Liver (tissue), 9 donors: ENCODE data around the gene FBXW11. TPM values are rescaled to one million over a fixed set of nuclear protein-coding genes. Genes with fewer than 3 reads are reported as not detected.

Experiments
- DNase-seq: peaks from one replicate; pipeline ENCODE4 v3.0.0-alpha.2; 2017; ENCODE audit warnings: low spot score
- H3K27ac ChIP-seq, 2 donors: one replicate each; pipeline ENCODE4 v1.7.0; 2013; ENCODE audit warnings: inconsistent platforms in 2 of 2, low read length in 2 of 2, control low read depth in 1 of 2, low read depth in 1 of 2, mild to moderate bottlenecking in 1 of 2
- H3K27me3 ChIP-seq, 4 donors: one replicate each; pipeline versions ENCODE4 v1.6.1 to v1.7.0; 2013; ENCODE audit warnings: low read length in 3 of 4, inconsistent platforms in 1 of 4, mild to moderate bottlenecking in 1 of 4, moderate library complexity in 1 of 4; ENCODE audit not compliant: control insufficient read depth in 4 of 4, insufficient read depth in 4 of 4
- H3K36me3 ChIP-seq, 4 donors: one replicate each; pipeline versions ENCODE4 v1.6.1 to v1.7.0; 2013; ENCODE audit warnings: low read length in 3 of 4, mild to moderate bottlenecking in 3 of 4, low read depth in 1 of 4, moderate library complexity in 1 of 4; ENCODE audit not compliant: control insufficient read depth in 4 of 4, insufficient read depth in 3 of 4
- H3K4me1 ChIP-seq, 4 donors: one replicate each; pipeline versions ENCODE4 v1.6.1 to v1.7.0; 2013; ENCODE audit warnings: low read length in 3 of 4, mild to moderate bottlenecking in 3 of 4, moderate library complexity in 1 of 4; ENCODE audit not compliant: control insufficient read depth in 4 of 4, insufficient read depth in 4 of 4
- H3K4me3 ChIP-seq, 3 donors: one replicate each; pipeline versions ENCODE4 v1.6.1 to v1.7.0; 2013; ENCODE audit warnings: low read length in 3 of 3, control low read depth in 1 of 3, low read depth in 1 of 3, mild to moderate bottlenecking in 1 of 3
- H3K9ac ChIP-seq, 2 donors: one replicate each; pipeline ENCODE4 v1.7.0; 2013; ENCODE audit warnings: low read length in 2 of 2, mild to moderate bottlenecking in 2 of 2, moderate library complexity in 2 of 2, control low read depth in 1 of 2, low read depth in 1 of 2
- H3K9me3 ChIP-seq, 4 donors: one replicate each; pipeline versions ENCODE4 v1.6.1 to v1.7.0; 2013; ENCODE audit warnings: low read length in 3 of 4; ENCODE audit not compliant: control insufficient read depth in 4 of 4
- FOXA1 ChIP-seq: IDR thresholded peaks from 2 replicates; pipeline ENCODE4 v1.6.1; 2016; ENCODE audit warnings: antibody characterized with exemption
- FOXA2 ChIP-seq: IDR thresholded peaks from 2 replicates; pipeline ENCODE4 v1.6.1; 2016; ENCODE audit warnings: antibody characterized with exemption
- GABPA ChIP-seq, 2 donors: IDR thresholded peaks in 1 of 2; conservative IDR thresholded peaks in 1 of 2; 2 replicates each; pipeline ENCODE4 v1.6.1; 2016; ENCODE audit warnings: antibody characterized with exemption in 2 of 2, mild to moderate bottlenecking in 1 of 2, moderate library complexity in 1 of 2
- HNF4A ChIP-seq, 2 donors: conservative IDR thresholded peaks; 2 replicates each; pipeline ENCODE4 v1.6.1; 2016; ENCODE audit warnings: antibody characterized with exemption in 2 of 2, mild to moderate bottlenecking in 2 of 2
- HNF4G ChIP-seq: IDR thresholded peaks from 2 replicates; pipeline ENCODE4 v1.6.1; 2016; ENCODE audit warnings: antibody characterized with exemption
- JUND ChIP-seq, 2 donors: IDR thresholded peaks; 2 replicates each; pipeline ENCODE4 v1.6.1; 2016; ENCODE audit warnings: antibody characterized with exemption in 2 of 2
- NR2F2 ChIP-seq: IDR thresholded peaks from 2 replicates; pipeline ENCODE4 v1.6.1; 2016; ENCODE audit warnings: antibody characterized with exemption
- RAD21 ChIP-seq, 2 donors: IDR thresholded peaks; 2 replicates each; pipeline ENCODE4 v1.6.1; 2016; ENCODE audit warnings: antibody characterized with exemption in 2 of 2, mild to moderate bottlenecking in 2 of 2
- RXRA ChIP-seq, 2 donors: IDR thresholded peaks; 2 replicates each; pipeline ENCODE4 v1.6.1; 2017 to 2018; ENCODE audit warnings: antibody characterized with exemption in 2 of 2, mild to moderate bottlenecking in 1 of 2
- SP1 ChIP-seq: IDR thresholded peaks from 2 replicates; pipeline ENCODE4 v1.6.1; 2018; ENCODE audit warnings: antibody characterized with exemption, mild to moderate bottlenecking
- TAF1 ChIP-seq: conservative IDR thresholded peaks from 2 replicates; pipeline ENCODE4 v1.6.1; 2016; ENCODE audit warnings: antibody characterized with exemption, mild to moderate bottlenecking
- YY1 ChIP-seq: IDR thresholded peaks from 2 replicates; pipeline ENCODE4 v1.6.1; 2016; ENCODE audit warnings: antibody characterized with exemption, mild to moderate bottlenecking
- ZBTB33 ChIP-seq: IDR thresholded peaks from 2 replicates; pipeline ENCODE4 v1.6.1; 2016; ENCODE audit warnings: antibody characterized with exemption
- WGBS: extraction: QIAGEN DNeasy Blood & Tissue Kit; methylation state at CpG from one replicate; pipeline ENCODE4 v1.1.7; 2013; 5-methylcytosine and 5-hydroxymethylcytosine counted together
- polyA plus RNA-seq, 2 donors: library from polyadenylated mRNA; stranded (reverse) in 1 of 2; unstranded in 1 of 2; fragments of 200-250 nt in 1 of 2; fragments of >200 nt in 1 of 2; fragmentation: Nextera tagmentation in 1 of 2; extraction: Ambion mirVana in 1 of 2; gene quantifications; one replicate each; pipeline versions ENCODE4 v1.2.1 to v1.2.3, GENCODE V29; 2013 to 2015
- total RNA-seq, 2 donors: library from RNA; depleted of rRNA; stranded (reverse); fragments of >200 nt; gene quantifications; one replicate each; pipeline ENCODE4 v1.2.3, GENCODE V29; 2014
- TF ChIP-seq, protein P1 (sequence below): IDR thresholded peaks from 2 replicates; pipeline ENCODE4 v1.6.1; 2016; ENCODE audit warnings: antibody characterized with exemption
- TF ChIP-seq, protein P2 (sequence below): fragments of 150-350 bp; IDR thresholded peaks from 2 replicates; pipeline ENCODE4 v1.5.1; 2017; ENCODE audit warnings: improper control_type of control experiment, low read depth, low read length; ENCODE audit not compliant: missing input control
- TF ChIP-seq, protein P3 (sequence below): IDR thresholded peaks from 2 replicates; pipeline ENCODE4 v1.6.1; 2016; ENCODE audit warnings: antibody characterized with exemption
- TF ChIP-seq, protein P4 (sequence below): IDR thresholded peaks from 2 replicates; pipeline ENCODE4 v1.6.1; 2016; ENCODE audit warnings: antibody characterized with exemption, mild to moderate bottlenecking
- donor health status: healthy.
- donor health status: healthy.
- donor health status: healthy.
- donor health status: healthy.
- donor health status: healthy.

FBXW11 gene
- total and polyA plus RNA-seq, 4 donors = 11.2 to 37.5 (median 22.0) TPM

- Histone ChIP-seq H3K9me3 (no peaks in the 10 kb centered on the region), H3K27ac (no peak overlapping the region), H3K9ac (no peak overlapping the region), H3K27me3 (no peaks in the 10 kb centered on the region), H3K36me3 (no peaks in the 10 kb centered on the region), H3K4me1 (peaks cover 2 to 14% (median 6%) of the 10 kb centered on the region in 4 donors), H3K4me3 (no peak overlapping the region)
- TF ChIP-seq HNF4G (no peak), FOXA1 (no peak), TAF1 (no peak), SP1 (no peak), YY1 (no peak), GABPA (IDR thresholded peaks at IDR 0.05 in 1 of 2, conservative IDR thresholded peaks at IDR 0.05 in 1 of 2) (no peak), JUND (IDR thresholded peaks at IDR 0.05) (no peak), HNF4A (conservative IDR thresholded peaks at IDR 0.05) (no peak), ZBTB33 (no peak), FOXA2 (no peak), RAD21 (IDR thresholded peaks at IDR 0.05) (no peak), RXRA (IDR thresholded peaks at IDR 0.05) (no peak), NR2F2 (no peak)
- TF ChIP-seq, protein P1, sequence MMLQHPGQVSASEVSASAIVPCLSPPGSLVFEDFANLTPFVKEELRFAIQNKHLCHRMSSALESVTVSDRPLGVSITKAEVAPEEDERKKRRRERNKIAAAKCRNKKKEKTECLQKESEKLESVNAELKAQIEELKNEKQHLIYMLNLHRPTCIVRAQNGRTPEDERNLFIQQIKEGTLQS = no peak
- TF ChIP-seq, protein P2, sequence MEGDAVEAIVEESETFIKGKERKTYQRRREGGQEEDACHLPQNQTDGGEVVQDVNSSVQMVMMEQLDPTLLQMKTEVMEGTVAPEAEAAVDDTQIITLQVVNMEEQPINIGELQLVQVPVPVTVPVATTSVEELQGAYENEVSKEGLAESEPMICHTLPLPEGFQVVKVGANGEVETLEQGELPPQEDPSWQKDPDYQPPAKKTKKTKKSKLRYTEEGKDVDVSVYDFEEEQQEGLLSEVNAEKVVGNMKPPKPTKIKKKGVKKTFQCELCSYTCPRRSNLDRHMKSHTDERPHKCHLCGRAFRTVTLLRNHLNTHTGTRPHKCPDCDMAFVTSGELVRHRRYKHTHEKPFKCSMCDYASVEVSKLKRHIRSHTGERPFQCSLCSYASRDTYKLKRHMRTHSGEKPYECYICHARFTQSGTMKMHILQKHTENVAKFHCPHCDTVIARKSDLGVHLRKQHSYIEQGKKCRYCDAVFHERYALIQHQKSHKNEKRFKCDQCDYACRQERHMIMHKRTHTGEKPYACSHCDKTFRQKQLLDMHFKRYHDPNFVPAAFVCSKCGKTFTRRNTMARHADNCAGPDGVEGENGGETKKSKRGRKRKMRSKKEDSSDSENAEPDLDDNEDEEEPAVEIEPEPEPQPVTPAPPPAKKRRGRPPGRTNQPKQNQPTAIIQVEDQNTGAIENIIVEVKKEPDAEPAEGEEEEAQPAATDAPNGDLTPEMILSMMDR = no peak
- TF ChIP-seq, protein P3, sequence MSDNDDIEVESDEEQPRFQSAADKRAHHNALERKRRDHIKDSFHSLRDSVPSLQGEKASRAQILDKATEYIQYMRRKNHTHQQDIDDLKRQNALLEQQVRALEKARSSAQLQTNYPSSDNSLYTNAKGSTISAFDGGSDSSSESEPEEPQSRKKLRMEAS = no peak
- TF ChIP-seq, protein P4, sequence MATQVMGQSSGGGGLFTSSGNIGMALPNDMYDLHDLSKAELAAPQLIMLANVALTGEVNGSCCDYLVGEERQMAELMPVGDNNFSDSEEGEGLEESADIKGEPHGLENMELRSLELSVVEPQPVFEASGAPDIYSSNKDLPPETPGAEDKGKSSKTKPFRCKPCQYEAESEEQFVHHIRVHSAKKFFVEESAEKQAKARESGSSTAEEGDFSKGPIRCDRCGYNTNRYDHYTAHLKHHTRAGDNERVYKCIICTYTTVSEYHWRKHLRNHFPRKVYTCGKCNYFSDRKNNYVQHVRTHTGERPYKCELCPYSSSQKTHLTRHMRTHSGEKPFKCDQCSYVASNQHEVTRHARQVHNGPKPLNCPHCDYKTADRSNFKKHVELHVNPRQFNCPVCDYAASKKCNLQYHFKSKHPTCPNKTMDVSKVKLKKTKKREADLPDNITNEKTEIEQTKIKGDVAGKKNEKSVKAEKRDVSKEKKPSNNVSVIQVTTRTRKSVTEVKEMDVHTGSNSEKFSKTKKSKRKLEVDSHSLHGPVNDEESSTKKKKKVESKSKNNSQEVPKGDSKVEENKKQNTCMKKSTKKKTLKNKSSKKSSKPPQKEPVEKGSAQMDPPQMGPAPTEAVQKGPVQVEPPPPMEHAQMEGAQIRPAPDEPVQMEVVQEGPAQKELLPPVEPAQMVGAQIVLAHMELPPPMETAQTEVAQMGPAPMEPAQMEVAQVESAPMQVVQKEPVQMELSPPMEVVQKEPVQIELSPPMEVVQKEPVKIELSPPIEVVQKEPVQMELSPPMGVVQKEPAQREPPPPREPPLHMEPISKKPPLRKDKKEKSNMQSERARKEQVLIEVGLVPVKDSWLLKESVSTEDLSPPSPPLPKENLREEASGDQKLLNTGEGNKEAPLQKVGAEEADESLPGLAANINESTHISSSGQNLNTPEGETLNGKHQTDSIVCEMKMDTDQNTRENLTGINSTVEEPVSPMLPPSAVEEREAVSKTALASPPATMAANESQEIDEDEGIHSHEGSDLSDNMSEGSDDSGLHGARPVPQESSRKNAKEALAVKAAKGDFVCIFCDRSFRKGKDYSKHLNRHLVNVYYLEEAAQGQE = no peak
- DNase-seq = no peak
- WGBS = 97% methylated on average over 3 of the region's 3 CpGs
Observed at GRCh38 chr5:171946000-171946781, 60.2 kb downstream of the FBXW11 start.
